H9 (cell line): Measurements from ENCODE around the gene TMEM33. TPM values are rescaled to one million over a fixed set of nuclear protein-coding genes. Genes with fewer than 3 reads are reported as not detected.

Experiments used
- DNase-seq: peaks from one replicate; pipeline ENCODE4 v3.0.0-alpha.2; 2017
- H2AFZ ChIP-seq: one replicate; pipeline ENCODE4 v1.6.1; 2013; ENCODE audit warnings: mild to moderate bottlenecking, low read length, control low read depth, moderate library complexity
- H2AK5ac ChIP-seq: 2 replicates; pipeline ENCODE4 v1.6.1; 2013; ENCODE audit warnings: low read length, control low read depth, mixed read lengths; ENCODE audit not compliant: insufficient read length
- H2BK120ac ChIP-seq: one replicate; pipeline ENCODE4 v1.6.1; 2013; ENCODE audit warnings: low read depth, mild to moderate bottlenecking, low read length, control low read depth, inconsistent platforms; ENCODE audit not compliant: poor library complexity, severe bottlenecking
- H2BK12ac ChIP-seq: 2 replicates; pipeline ENCODE4 v1.6.1; 2013; ENCODE audit warnings: low read length, control low read depth, mixed read lengths, low read depth; ENCODE audit not compliant: insufficient read length
- H2BK15ac ChIP-seq: 2 replicates; pipeline ENCODE4 v1.6.1; 2013; ENCODE audit warnings: low read depth, low read length, control low read depth
- H2BK20ac ChIP-seq: one replicate; pipeline ENCODE4 v1.6.1; 2013; ENCODE audit warnings: low read depth, mild to moderate bottlenecking, low read length, control low read depth, inconsistent platforms; ENCODE audit not compliant: poor library complexity, severe bottlenecking
- H2BK5ac ChIP-seq: 2 replicates; pipeline ENCODE4 v1.6.1; 2013; ENCODE audit warnings: low read length, control low read depth, mixed read lengths; ENCODE audit not compliant: insufficient read length
- H3K14ac ChIP-seq: 2 replicates; pipeline ENCODE4 v1.6.1; 2013; ENCODE audit warnings: low read length, control low read depth; ENCODE audit not compliant: insufficient read depth
- H3K18ac ChIP-seq: 2 replicates; pipeline ENCODE4 v1.6.1; 2013; ENCODE audit warnings: low read depth, mild to moderate bottlenecking, mixed read lengths, low read length, control low read depth; ENCODE audit not compliant: insufficient read length
- H3K23ac ChIP-seq: 2 replicates; pipeline ENCODE4 v1.6.1; 2013; ENCODE audit warnings: low read length, control low read depth, mixed read lengths, low read depth; ENCODE audit not compliant: insufficient read length
- H3K23me2 ChIP-seq: 2 replicates; pipeline ENCODE4 v1.6.1; 2013; ENCODE audit warnings: low read depth, mild to moderate bottlenecking, mixed read lengths, low read length, control low read depth; ENCODE audit not compliant: insufficient read length, poor library complexity, severe bottlenecking
- H3K27ac ChIP-seq: 2 replicates; pipeline ENCODE4 v1.5.1; 2013; ENCODE audit warnings: low read length, control low read depth, mixed read lengths, low read depth; ENCODE audit not compliant: insufficient read length
- H3K27me3 ChIP-seq: 2 replicates; pipeline ENCODE4 v1.6.1; 2013; ENCODE audit warnings: low read length, control low read depth, inconsistent platforms; ENCODE audit not compliant: insufficient read depth
- H3K4ac ChIP-seq: 2 replicates; pipeline ENCODE4 v1.6.1; 2013; ENCODE audit warnings: low read depth, mild to moderate bottlenecking, control low read depth, inconsistent platforms, low read length, moderate library complexity
- H3K4me1 ChIP-seq: 2 replicates; pipeline ENCODE4 v1.6.1; 2013; ENCODE audit warnings: low read length, control low read depth, inconsistent platforms; ENCODE audit not compliant: insufficient read depth
- H3K4me2 ChIP-seq: 2 replicates; pipeline ENCODE4 v1.6.1; 2013; ENCODE audit warnings: low read length, control low read depth, mixed read lengths; ENCODE audit not compliant: insufficient read length, insufficient read depth
- H3K56ac ChIP-seq: 2 replicates; pipeline ENCODE4 v1.6.1; 2013; ENCODE audit warnings: low read depth, mild to moderate bottlenecking, mixed read lengths, low read length, control low read depth; ENCODE audit not compliant: insufficient read length
- H3K79me1 ChIP-seq: 2 replicates; pipeline ENCODE4 v1.6.1; 2013; ENCODE audit warnings: low read depth, mild to moderate bottlenecking, moderate library complexity, low read length, control low read depth, inconsistent platforms; ENCODE audit not compliant: insufficient read depth, poor library complexity, severe bottlenecking
- H3K79me2 ChIP-seq: 2 replicates; pipeline ENCODE4 v1.6.1; 2013; ENCODE audit warnings: low read length, control low read depth, inconsistent platforms; ENCODE audit not compliant: insufficient read depth
- H3K9ac ChIP-seq: 2 replicates; pipeline ENCODE4 v1.6.1; 2013; ENCODE audit warnings: low read length, control low read depth, mixed read lengths; ENCODE audit not compliant: insufficient read length; ENCODE audit errors: extremely low read depth
- H3K9me3 ChIP-seq: one replicate; pipeline ENCODE4 v1.6.1; 2013; ENCODE audit warnings: low read depth, low read length, inconsistent platforms; ENCODE audit not compliant: control insufficient read depth
- H3T11ph ChIP-seq: one replicate; pipeline ENCODE4 v1.6.1; 2013; ENCODE audit warnings: mild to moderate bottlenecking, low read length, control low read depth, inconsistent platforms
- H4K20me1 ChIP-seq: one replicate; pipeline ENCODE4 v1.6.1; 2013; ENCODE audit not compliant: control insufficient read depth, insufficient read length, insufficient read depth
- H4K5ac ChIP-seq: 2 replicates; pipeline ENCODE4 v1.6.1; 2013; ENCODE audit warnings: low read depth, mild to moderate bottlenecking, mixed read lengths, low read length, control low read depth; ENCODE audit not compliant: insufficient read length
- H4K8ac ChIP-seq: replicated peaks from 2 replicates; pipeline ENCODE4 v1.6.1; 2013; ENCODE audit warnings: low read length, control low read depth, mixed read lengths, low read depth; ENCODE audit not compliant: insufficient read length
- H4K91ac ChIP-seq: 2 replicates; pipeline ENCODE4 v1.6.1; 2013; ENCODE audit warnings: low read depth, mild to moderate bottlenecking, moderate library complexity, mixed read lengths, low read length, control low read depth; ENCODE audit not compliant: insufficient read length
- H3K27ac Mint-ChIP-seq, 3 experiments: 2 replicates in 2 of 3; 3 replicates in 1 of 3; pipeline ENCODE4 v1.8.0; 2020 to 2021; ENCODE audit warnings: mixed read lengths in 3 of 3, mild to moderate bottlenecking in 1 of 3, moderate library complexity in 1 of 3
- H3K27me3 Mint-ChIP-seq: 2 replicates; pipeline ENCODE4 v1.8.0; 2021; ENCODE audit warnings: low read depth, mild to moderate bottlenecking, moderate library complexity, mixed read lengths
- H3K36me3 Mint-ChIP-seq, 3 experiments: 2 replicates in 2 of 3; 3 replicates in 1 of 3; pipeline ENCODE4 v1.8.0; 2020 to 2021; ENCODE audit warnings: low read depth in 3 of 3, mixed read lengths in 3 of 3; ENCODE audit not compliant: insufficient read depth in 1 of 3
- H3K4me1 Mint-ChIP-seq, 2 experiments: 2 replicates each; pipeline ENCODE4 v1.8.0; 2020; ENCODE audit warnings: mixed read lengths in 2 of 2
- H3K4me3 Mint-ChIP-seq, 2 experiments: 2 replicates in 1 of 2; 3 replicates in 1 of 2; pipeline ENCODE4 v1.8.0; 2020 to 2021; ENCODE audit warnings: mild to moderate bottlenecking in 2 of 2, mixed read lengths in 2 of 2, moderate library complexity in 1 of 2
- H3K9me3 Mint-ChIP-seq, 2 experiments: 2 replicates in 1 of 2; 3 replicates in 1 of 2; pipeline ENCODE4 v1.8.0; 2020; ENCODE audit warnings: mild to moderate bottlenecking in 2 of 2, mixed read lengths in 2 of 2, moderate library complexity in 1 of 2
- WGBS: extraction: QIAGEN DNeasy Blood & Tissue Kit; methylation state at CpG from one replicate; pipeline ENCODE4 v1.1.7; 2013; ENCODE audit warnings: missing lambda C conversion rate, low lambda C conversion rate, mixed read lengths; ENCODE audit not compliant: insufficient read length; ENCODE audit errors: extremely low coverage; 5-methylcytosine and 5-hydroxymethylcytosine counted together
- total RNA-seq: library from RNA; stranded (reverse); gene quantifications from 2 replicates; pipeline ENCODE4 v1.2.1, GENCODE V29; 2021
- TF ChIP-seq, protein P1 (sequence below): fragments of 200-600 bp; sonication (generic); conservative IDR thresholded peaks from 3 replicates; pipeline ENCODE4 v1.8.0; 2021; ENCODE audit warnings: antibody characterized with exemption, mild to moderate bottlenecking

The TMEM33 gene
- total RNA-seq, 1 experiment from 2014 or later, result 74.2 TPM

DNA sequence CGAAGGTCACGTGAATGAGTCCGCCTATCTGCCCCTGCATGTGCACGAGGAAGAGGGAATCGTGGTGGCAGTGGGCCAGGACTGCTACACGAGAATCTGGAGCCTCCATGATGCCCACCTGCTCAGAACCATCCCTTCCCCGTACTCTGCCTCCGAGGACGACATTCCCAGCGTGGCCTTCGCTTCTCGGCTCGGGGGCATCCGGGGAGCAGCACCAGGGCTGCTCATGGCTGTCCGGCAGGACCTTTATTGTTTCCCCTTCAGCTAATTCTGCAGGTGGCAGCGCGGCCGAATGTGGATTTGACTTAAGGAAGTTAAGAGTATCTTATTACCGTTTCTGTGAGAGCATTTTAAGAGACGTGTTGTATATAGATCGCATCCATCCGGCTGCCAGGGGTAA is 47.5 kb downstream of the TMEM33 start:
- TF ChIP-seq, protein P1, sequence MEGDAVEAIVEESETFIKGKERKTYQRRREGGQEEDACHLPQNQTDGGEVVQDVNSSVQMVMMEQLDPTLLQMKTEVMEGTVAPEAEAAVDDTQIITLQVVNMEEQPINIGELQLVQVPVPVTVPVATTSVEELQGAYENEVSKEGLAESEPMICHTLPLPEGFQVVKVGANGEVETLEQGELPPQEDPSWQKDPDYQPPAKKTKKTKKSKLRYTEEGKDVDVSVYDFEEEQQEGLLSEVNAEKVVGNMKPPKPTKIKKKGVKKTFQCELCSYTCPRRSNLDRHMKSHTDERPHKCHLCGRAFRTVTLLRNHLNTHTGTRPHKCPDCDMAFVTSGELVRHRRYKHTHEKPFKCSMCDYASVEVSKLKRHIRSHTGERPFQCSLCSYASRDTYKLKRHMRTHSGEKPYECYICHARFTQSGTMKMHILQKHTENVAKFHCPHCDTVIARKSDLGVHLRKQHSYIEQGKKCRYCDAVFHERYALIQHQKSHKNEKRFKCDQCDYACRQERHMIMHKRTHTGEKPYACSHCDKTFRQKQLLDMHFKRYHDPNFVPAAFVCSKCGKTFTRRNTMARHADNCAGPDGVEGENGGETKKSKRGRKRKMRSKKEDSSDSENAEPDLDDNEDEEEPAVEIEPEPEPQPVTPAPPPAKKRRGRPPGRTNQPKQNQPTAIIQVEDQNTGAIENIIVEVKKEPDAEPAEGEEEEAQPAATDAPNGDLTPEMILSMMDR, result no peak
- H2BK5ac ChIP-seq, result no peak overlapping the region
- no peak overlapping the region for H3K18ac ChIP-seq
- no peak overlapping the region for H3K4me2 ChIP-seq
- H3K4me1 ChIP-seq, result peaks cover 5% of the 10 kb centered on the region; the same call in 1 of the 2 replicates
- no peaks in the 10 kb centered on the region for H3K9me3 ChIP-seq
- no peaks in the 10 kb centered on the region for H3K79me1 ChIP-seq
- Mint-ChIP-seq H3K36me3 (no peaks in the 10 kb centered on the region; a peak in 2 of 7 replicates), H3K4me3 (no peak overlapping the region), H3K4me1 (peaks cover 40 to 46% of the 10 kb centered on the region in 2 experiments), H3K9me3 (no peaks in the 10 kb centered on the region), H3K27ac (peak overlapping the region in 1 of 3 experiments; percentile 38; a peak in 1 of 7 replicates), H3K27me3 (peaks cover 6% of the 10 kb centered on the region; the same call in 1 of the 2 replicates)
- H3K23ac ChIP-seq, result no peak overlapping the region
- H2BK15ac ChIP-seq, result no peak overlapping the region
- H3K23me2 ChIP-seq, result no peaks in the 10 kb centered on the region
- no peaks in the 10 kb centered on the region for H3K27me3 ChIP-seq
- H2BK12ac ChIP-seq, result no peak overlapping the region
- no peak overlapping the region for H2AK5ac ChIP-seq
- H3K4ac ChIP-seq, result no peak overlapping the region
- H3K27ac ChIP-seq, result no peak overlapping the region
- no CpG with 5 or more reads among the region's 22 CpGs for WGBS
- no peak for DNase-seq
- no peak overlapping the region for H2BK20ac ChIP-seq
- H3K56ac ChIP-seq, result no peak overlapping the region
- no peak overlapping the region for H2AFZ ChIP-seq
- H3K9ac ChIP-seq, result no peak overlapping the region
- H4K20me1 ChIP-seq, result no peaks in the 10 kb centered on the region
- H4K5ac ChIP-seq, result no peak overlapping the region
- no peak overlapping the region for H4K91ac ChIP-seq
- H3K79me2 ChIP-seq, result no peaks in the 10 kb centered on the region
- no peak overlapping the region for H3T11ph ChIP-seq
- no peak overlapping the region for H2BK120ac ChIP-seq
- H4K8ac ChIP-seq, result no peak overlapping the region
- no peak overlapping the region for H3K14ac ChIP-seq
